HG03045 (cell line): ENCODE measurements around the gene GTF2B.
"Not testable (repeated sequence)": the region's sequence is repeated elsewhere in the genome, so short reads cannot be mapped to it uniquely, and the experiment has no call there.

Source experiments
- ATAC-seq: cut with Tn5 transposase; IDR thresholded peaks from one replicate; pipeline ENCODE4 v1.9.1; 2021; ENCODE audit warnings: mild to moderate bottlenecking, moderate library complexity; ENCODE audit not compliant: unreplicated experiment

GTF2B gene

DNA sequence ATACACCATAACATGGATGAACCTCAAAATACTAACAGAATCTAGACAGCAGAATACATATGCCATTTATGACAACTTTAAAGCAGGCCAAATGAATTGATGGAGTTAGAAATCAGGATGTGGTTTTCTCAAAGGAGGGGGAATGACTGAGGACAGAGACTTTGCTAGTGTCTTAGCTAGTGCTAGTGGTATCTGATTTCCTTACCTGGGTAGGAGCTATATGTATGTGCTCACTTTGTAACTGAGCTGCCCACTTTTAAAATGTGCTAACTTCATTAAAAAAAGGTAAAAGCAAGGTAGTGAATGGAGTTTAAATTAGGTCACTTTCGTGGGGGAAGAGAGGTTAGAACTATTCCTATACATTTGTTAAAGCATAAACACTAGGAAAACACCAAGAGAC, 2.6 kb downstream of the GTF2B start:
- ATAC-seq = no peak

GRCh38 chr1:88885933-88886332, 5.4 kb downstream of the GTF2B start:
- ATAC-seq = no peak

- no peak for ATAC-seq
Measured at GRCh38 chr1:88883156-88883555, 8.2 kb downstream of the GTF2B start.

GRCh38 chr1:88880717-88881116, 10.7 kb downstream of the GTF2B start:
- not testable (repeated sequence) for ATAC-seq

DNA sequence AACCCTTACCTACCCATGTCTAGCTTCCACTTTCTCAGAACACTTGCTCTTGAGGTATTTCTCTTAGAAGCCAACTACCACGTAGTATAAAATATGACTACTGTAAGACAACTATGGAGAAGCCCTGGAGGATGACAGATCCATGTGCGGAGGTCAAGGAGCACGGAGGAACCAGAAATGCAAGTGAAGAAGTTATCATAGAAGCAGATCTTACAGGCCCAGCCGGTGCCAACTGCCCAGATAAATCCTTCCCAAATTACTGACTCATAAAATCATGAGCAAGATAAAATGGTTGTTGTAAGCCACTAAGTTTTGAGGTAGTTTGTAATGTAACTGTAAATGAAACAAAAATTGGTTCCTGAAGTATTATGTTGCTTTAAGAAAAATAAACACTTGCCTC, 12.6 kb downstream of the GTF2B start:
- no peak for ATAC-seq

DNA sequence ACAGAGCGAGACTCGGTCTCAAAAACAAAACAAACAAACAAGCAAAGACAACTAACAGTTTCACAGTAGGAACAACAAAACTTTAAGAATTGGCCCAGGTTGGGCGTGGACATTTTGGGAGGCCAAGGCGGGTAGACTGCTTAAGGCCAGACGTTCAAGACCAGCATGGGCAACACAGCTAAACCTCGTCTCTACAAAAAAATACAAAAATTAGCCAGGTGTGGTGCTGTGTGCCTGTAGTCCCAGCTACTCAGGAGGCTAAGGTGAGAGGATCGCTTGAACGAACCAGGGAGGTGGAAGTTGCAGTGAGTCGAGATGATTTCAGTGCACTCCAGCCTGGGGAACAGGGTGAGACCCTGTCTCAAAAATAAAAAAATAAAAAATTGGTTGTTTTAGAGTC, 13.5 kb downstream of the GTF2B start:
- no peak for ATAC-seq

DNA sequence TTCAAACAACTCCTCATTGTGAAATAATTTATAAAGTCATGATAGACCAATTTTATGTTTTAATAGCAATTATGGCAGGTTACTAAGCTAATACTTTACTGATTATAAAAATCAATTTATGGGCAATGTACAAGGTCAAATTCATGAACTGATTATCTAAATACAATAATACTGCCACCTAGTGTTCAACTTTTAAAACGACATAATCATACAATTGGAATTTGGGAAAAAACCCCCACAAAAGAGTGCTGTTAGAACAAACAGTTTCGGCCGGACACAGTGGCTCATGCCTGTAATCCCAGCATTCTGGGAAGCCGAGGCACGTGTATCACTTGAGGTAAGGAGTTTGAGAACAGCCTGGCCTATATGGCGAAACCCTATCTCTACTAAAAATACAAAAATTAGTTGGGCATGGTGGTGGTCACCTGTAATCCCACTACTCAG, 14.0 kb downstream of the GTF2B start:
- no peak for ATAC-seq

DNA sequence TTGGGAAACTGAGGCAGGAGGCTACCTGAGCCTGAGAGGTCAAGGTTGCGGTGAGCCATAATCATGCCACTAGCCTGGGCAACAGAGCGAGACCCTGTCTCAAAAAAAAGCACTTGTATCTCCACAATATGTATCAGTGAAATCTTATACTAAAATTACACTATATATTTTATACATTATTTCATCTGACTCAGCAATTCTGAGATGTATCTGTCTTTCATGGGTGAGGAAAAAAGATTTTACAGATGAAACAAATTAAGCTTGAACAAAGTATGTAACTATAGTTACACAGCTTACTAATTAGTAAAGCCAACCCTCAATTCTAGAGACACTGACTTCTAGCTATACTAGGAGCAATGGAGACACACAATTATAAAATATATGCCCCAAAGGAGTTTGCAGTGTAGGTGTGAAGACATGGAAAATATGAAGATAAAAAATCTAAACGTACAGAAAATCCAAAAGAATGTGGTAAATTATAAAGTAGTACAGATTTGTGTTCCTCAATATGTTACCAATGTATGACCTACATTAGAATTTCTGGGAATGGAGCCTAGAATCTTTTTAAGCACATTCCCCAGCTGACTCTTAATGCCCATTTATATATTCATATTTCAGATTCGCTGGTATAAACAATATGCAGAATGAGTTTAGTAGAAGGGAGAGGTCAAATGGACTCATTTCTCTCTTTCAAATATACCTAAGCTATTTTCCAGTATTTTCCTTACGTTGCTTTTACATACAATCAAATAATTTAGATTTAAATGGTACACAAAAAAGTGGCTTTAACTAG, 14.6 kb downstream of the GTF2B start:
- no peak for ATAC-seq

DNA sequence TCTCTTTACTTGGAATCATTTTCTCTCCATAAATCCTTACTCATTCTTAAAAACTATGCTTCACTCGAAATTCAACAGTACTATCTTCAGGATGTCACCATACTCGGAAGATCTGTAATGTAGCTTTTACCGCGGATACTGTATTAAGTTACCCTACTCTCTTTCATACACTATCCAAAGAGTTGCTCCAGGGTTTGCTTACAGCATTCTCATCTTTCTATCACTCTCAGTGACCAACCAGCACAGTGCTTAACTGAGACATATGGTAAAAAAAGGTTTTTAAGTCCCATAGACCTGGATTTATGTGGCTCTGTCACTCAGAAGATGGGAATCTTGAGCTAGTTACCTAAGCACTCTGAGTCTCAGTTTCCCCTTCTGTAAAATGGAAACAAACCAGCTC, 15.8 kb downstream of the GTF2B start:
- ATAC-seq = no peak

- no peak for ATAC-seq
Measured at GRCh38 chr1:88873737-88874349, 17.5 kb downstream of the GTF2B start.

- ATAC-seq = not testable (repeated sequence)
Measured at GRCh38 chr1:88869644-88870043, 21.7 kb downstream of the GTF2B start.

GRCh38 chr1:88867743-88868521, 23.4 kb downstream of the GTF2B start:
- ATAC-seq = no peak

DNA sequence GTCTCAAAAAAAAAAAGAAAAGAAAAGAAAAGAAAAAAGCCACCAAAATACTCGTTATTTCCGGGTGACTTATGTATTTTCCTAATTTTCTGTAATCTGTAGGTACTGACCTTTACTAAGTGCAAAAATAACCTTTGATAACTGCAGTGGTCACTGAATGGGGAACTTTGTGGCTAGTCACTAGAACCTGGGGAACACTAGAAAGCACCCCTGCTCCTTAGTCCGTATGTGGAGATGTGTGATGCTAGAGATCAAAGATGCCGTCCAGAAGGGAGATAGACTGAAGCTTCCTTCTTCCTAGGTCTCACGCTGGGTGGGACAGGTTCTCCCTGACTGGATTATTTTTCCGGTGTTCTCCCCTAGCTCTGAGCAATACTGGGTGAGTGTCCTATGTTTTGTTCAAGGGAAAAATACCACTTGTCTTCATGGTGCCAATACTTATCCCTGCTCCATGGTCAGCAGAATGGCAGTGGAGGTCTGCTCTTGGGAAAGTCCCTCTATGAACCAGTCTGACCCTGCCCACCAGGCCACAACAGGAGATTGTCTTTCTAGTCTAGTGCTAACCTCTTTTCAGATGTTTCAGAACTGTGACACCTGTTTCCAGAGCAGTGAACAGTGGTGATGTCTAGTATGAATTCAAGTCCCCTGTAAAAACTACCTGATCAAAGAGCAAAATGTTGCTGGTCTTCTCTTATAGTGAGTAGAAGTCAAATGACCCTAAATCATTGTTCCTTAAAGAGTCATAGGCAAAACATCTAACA, 39.9 kb downstream of the GTF2B start:
- ATAC-seq = no peak

GRCh38 chr1:88847643-88848042, 43.7 kb downstream of the GTF2B start:
- ATAC-seq = no peak

DNA sequence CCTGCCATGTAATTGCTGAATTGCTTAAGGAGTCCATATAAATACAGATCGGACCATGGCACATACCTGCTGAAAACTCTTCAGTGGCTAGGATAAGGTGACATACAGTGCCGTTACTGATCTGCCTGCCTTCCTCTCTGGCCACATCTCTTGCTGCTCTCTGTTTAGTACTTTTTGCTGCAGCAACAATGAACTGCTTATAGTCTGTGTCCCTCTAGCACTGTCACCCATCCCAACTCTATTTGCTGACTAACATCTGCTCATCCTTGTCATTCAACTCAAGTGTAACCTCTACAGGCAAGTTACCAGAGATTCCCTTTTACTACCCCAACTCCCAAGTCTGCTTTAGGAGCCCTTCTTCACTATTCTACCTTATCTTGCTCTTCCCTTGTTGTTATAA, 65.6 kb downstream of the GTF2B start:
- ATAC-seq = no peak

DNA sequence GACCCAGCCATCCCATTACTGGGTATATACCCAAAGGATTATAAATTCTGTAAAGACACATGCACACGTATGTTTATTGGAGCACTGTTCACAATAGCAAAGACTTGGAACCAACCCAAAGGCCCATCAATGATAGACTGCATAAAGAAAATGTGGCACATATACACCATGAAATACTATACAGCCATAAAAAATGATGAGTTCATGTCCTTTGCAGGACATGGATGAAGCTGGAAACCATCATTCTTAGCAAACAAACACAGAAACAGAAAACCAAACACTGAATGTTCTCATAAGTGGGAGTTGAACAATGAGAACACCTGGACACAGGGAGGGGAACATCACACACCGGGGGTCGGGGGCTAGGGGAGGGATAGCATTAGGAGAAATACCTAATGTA, 71.7 kb downstream of the GTF2B start:
- ATAC-seq = not testable (repeated sequence)

- ATAC-seq = no peak
Measured at GRCh38 chr1:88813471-88813870, 77.9 kb downstream of the GTF2B start.

- ATAC-seq = no peak
Measured at GRCh38 chr1:88812366-88812765, 79.0 kb downstream of the GTF2B start.

GRCh38 chr1:88803444-88803843, 87.9 kb downstream of the GTF2B start:
- no peak for ATAC-seq

DNA sequence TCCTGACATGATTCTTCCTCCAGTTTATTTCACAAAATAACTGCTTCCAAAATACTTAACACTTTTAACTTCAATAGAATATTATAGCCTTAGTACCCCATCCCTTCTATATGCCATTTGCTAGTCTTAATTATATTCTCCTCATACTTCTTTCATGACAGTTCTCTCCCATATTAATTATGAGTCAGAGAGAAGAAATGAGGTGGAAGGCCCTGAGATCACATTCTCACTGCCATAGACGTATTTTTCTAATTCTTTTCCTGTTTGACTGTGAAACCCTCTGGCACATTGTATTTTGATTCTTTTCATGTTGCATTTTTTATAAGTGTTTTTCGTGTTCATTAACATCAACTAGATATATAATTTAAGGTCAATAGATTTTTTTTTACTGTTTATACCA, 88.4 kb downstream of the GTF2B start:
- ATAC-seq = no peak
